H1 (cell line): ENCODE results near the gene ATAD3B. TPM values are rescaled to one million over a fixed set of nuclear protein-coding genes. Genes with fewer than 3 reads are reported as not detected.
A peak's percentile ranks its signal among the peaks of the same experiment; 100 is the strongest.

Experiments
- CTCF ChIA-PET: fragments of 300-600 bp; sonication (Branson Sonifier 250); formaldehyde crosslinking; loops from one replicate; lab custom pipeline; 2021; ENCODE audit not compliant: partially characterized antibody; lab: Charles Lee
- POLR2A ChIA-PET: fragments of 300-600 bp; sonication (Branson Sonifier 250); formaldehyde crosslinking; loops from one replicate; lab custom pipeline; 2021; ENCODE audit warnings: inconsistent platforms; ENCODE audit not compliant: partially characterized antibody; lab: Charles Lee
- DNase-seq, 2 experiments: peaks; one replicate each; pipeline versions ENCODE4 v3.0.0 to v3.0.0-alpha.2; 2010 to 2022; ENCODE audit warnings: low spot score in 2 of 2, low read depth in 1 of 2, mixed read lengths in 1 of 2
- FAIRE-seq: peaks from 2 replicates; lab custom pipeline; 2011; peaks lifted over from hg19 to GRCh38; lab: Jason Lieb, UNC
- H2AFZ ChIP-seq: 2 replicates; pipeline ENCODE4 v1.8.1; 2012; ENCODE audit warnings: low read length, inconsistent platforms
- H2AK5ac ChIP-seq: 2 replicates; pipeline ENCODE4 v1.6.1; 2013; ENCODE audit warnings: low read depth, low read length
- H2BK120ac ChIP-seq: replicated peaks from 2 replicates; pipeline ENCODE3; 2013; ENCODE audit warnings: low read depth, low read length, inconsistent platforms
- H2BK12ac ChIP-seq: 2 replicates; pipeline ENCODE4 v1.6.1; 2013; ENCODE audit warnings: low read depth, low read length
- H2BK15ac ChIP-seq: 2 replicates; pipeline ENCODE4 v1.6.1; 2013; ENCODE audit warnings: low read length
- H2BK20ac ChIP-seq: 2 replicates; pipeline ENCODE4 v1.6.1; 2013; ENCODE audit warnings: low read length
- H2BK5ac ChIP-seq: 2 replicates; pipeline ENCODE4 v1.6.1; 2013; ENCODE audit warnings: low read depth, low read length
- H3K14ac ChIP-seq: 2 replicates; pipeline ENCODE4 v1.6.1; 2013; ENCODE audit warnings: inconsistent platforms; ENCODE audit not compliant: insufficient read length
- H3K18ac ChIP-seq: 2 replicates; pipeline ENCODE4 v1.6.1; 2013; ENCODE audit warnings: low read length; ENCODE audit errors: extremely low read depth
- H3K23ac ChIP-seq: 2 replicates; pipeline ENCODE4 v1.6.1; 2013; ENCODE audit warnings: inconsistent platforms; ENCODE audit not compliant: insufficient read length
- H3K23me2 ChIP-seq: 2 replicates; pipeline ENCODE4 v1.6.1; 2013; ENCODE audit warnings: low read depth, low read length
- H3K27ac ChIP-seq: 2 replicates; pipeline ENCODE4 v1.6.1; 2011; ENCODE audit warnings: low read depth, low read length, inconsistent platforms
- H3K27me3 ChIP-seq, 4 experiments: replicated peaks in 1 of 4; 1 replicate in 1 of 4; 2 replicates in 3 of 4; pipeline versions ENCODE4 v1.6.1 to v1.8.1; 2011 to 2013; ENCODE audit warnings: low read length in 3 of 4, mild to moderate bottlenecking in 3 of 4, inconsistent platforms in 2 of 4, mixed read lengths in 2 of 4, moderate library complexity in 1 of 4; ENCODE audit not compliant: control insufficient read depth in 3 of 4, insufficient read depth in 3 of 4; ENCODE audit errors: extremely low read depth in 1 of 4
- H3K36me3 ChIP-seq, 4 experiments: 2 replicates each; pipeline versions ENCODE4 v1.6.1 to v1.8.1; 2011 to 2013; ENCODE audit warnings: mild to moderate bottlenecking in 4 of 4, low read length in 3 of 4, moderate library complexity in 2 of 4, control low read depth in 1 of 4, inconsistent platforms in 1 of 4; ENCODE audit not compliant: insufficient read depth in 4 of 4, control insufficient read depth in 2 of 4
- H3K4ac ChIP-seq: replicated peaks from 2 replicates; pipeline ENCODE3; 2013; ENCODE audit warnings: low read length, low read depth, mixed read lengths, inconsistent platforms; ENCODE audit not compliant: insufficient read length
- H3K4me1 ChIP-seq, 4 experiments: replicated peaks in 1 of 4; 1 replicate in 1 of 4; 2 replicates in 3 of 4; pipeline versions ENCODE4 v1.6.1 to v1.8.1; 2011 to 2013; ENCODE audit warnings: low read length in 3 of 4, inconsistent platforms in 2 of 4, mixed read lengths in 1 of 4; ENCODE audit not compliant: insufficient read depth in 4 of 4, control insufficient read depth in 3 of 4
- H3K4me2 ChIP-seq, 2 experiments: 2 replicates each; pipeline versions ENCODE4 v1.6.1 to v1.8.1; 2011 to 2013; ENCODE audit warnings: low read depth in 2 of 2, low read length in 2 of 2, control low read depth in 1 of 2, inconsistent platforms in 1 of 2, mild to moderate bottlenecking in 1 of 2; ENCODE audit not compliant: insufficient read depth in 1 of 2
- H3K4me3 ChIP-seq, 4 experiments: fragments of 200-600, 300-600 bp in 1 of 4; sonication (generic), shearing (Covaris generic), sonication (Bioruptor Twin) in 1 of 4; 2 replicates each; pipeline versions ENCODE4 v1.5.1 to v1.8.1; 2011 to 2016; ENCODE audit warnings: low read length in 4 of 4, low read depth in 3 of 4, control low read depth in 2 of 4, inconsistent platforms in 2 of 4, mild to moderate bottlenecking in 2 of 4, mixed read lengths in 1 of 4, moderate library complexity in 1 of 4; ENCODE audit not compliant: insufficient read depth in 2 of 4; ENCODE audit errors: extremely low read depth in 1 of 4
- H3K56ac ChIP-seq: replicated peaks from 2 replicates; pipeline ENCODE3; 2013; ENCODE audit warnings: low read depth, mild to moderate bottlenecking, mixed read lengths, low read length, inconsistent platforms; ENCODE audit not compliant: insufficient read length
- H3K79me1 ChIP-seq: 2 replicates; pipeline ENCODE4 v1.6.1; 2013; ENCODE audit warnings: low read depth, low read length, control low read depth
- H3K79me2 ChIP-seq, 2 experiments: 2 replicates each; pipeline versions ENCODE4 v1.6.1 to v1.8.1; 2012 to 2013; ENCODE audit warnings: low read length in 2 of 2, mild to moderate bottlenecking in 2 of 2, inconsistent platforms in 1 of 2; ENCODE audit not compliant: insufficient read depth in 2 of 2, control insufficient read depth in 1 of 2
- H3K9ac ChIP-seq, 4 experiments: replicated peaks in 1 of 4; 1 replicate in 1 of 4; 2 replicates in 3 of 4; pipeline versions ENCODE4 v1.6.1 to v1.8.1; 2011 to 2013; ENCODE audit warnings: low read depth in 3 of 4, low read length in 3 of 4, control low read depth in 2 of 4, mild to moderate bottlenecking in 2 of 4, moderate library complexity in 2 of 4, inconsistent platforms in 1 of 4; ENCODE audit errors: extremely low read depth in 1 of 4
- H3K9me3 ChIP-seq, 2 experiments: 2 replicates each; pipeline versions ENCODE4 v1.6.1 to v1.8.1; 2012 to 2013; ENCODE audit warnings: mild to moderate bottlenecking in 2 of 2, moderate library complexity in 2 of 2, control low read depth in 1 of 2, inconsistent platforms in 1 of 2, low read depth in 1 of 2, low read length in 1 of 2, mixed read lengths in 1 of 2; ENCODE audit not compliant: insufficient read depth in 2 of 2
- H4K20me1 ChIP-seq, 2 experiments: replicated peaks in 1 of 2; 2 replicates each; pipeline versions ENCODE3 to v1.8.1; 2011 to 2013; ENCODE audit warnings: inconsistent platforms in 2 of 2, low read length in 2 of 2, mild to moderate bottlenecking in 1 of 2; ENCODE audit not compliant: insufficient read depth in 2 of 2, control insufficient read depth in 1 of 2
- H4K5ac ChIP-seq: 2 replicates; pipeline ENCODE4 v1.6.1; 2013; ENCODE audit warnings: low read length, low read depth, mixed read lengths, inconsistent platforms; ENCODE audit not compliant: insufficient read length
- H4K8ac ChIP-seq: 2 replicates; pipeline ENCODE4 v1.8.0; 2013; ENCODE audit warnings: mild to moderate bottlenecking, moderate library complexity, low read length, inconsistent platforms; ENCODE audit not compliant: insufficient read depth; ENCODE audit errors: extremely low read depth
- H4K91ac ChIP-seq: replicated peaks from 2 replicates; pipeline ENCODE3; 2013; ENCODE audit warnings: low read length, mixed read lengths, inconsistent platforms; ENCODE audit not compliant: insufficient read length
- CREB1 ChIP-seq: IDR thresholded peaks from 2 replicates; pipeline ENCODE4 v1.6.1; 2012; ENCODE audit warnings: inconsistent platforms
- EGR1 ChIP-seq: IDR thresholded peaks from 2 replicates; pipeline ENCODE4 v1.6.1; 2011; ENCODE audit warnings: low read depth, low read length, borderline replicate concordance
- HDAC2 ChIP-seq, 2 experiments: fragments of 300-600 bp in 1 of 2; sonication (generic) in 1 of 2; IDR thresholded peaks; 2 replicates each; pipeline ENCODE4 v1.6.1; 2011 to 2012; ENCODE audit warnings: low read depth in 2 of 2, low read length in 2 of 2, mild to moderate bottlenecking in 2 of 2, moderate library complexity in 2 of 2, borderline replicate concordance in 1 of 2, inconsistent platforms in 1 of 2
- WGBS, 2 experiments: shearing (Covaris generic) in 1 of 2; methylation state at CpG; one replicate each; pipeline versions ENCODE4 v1.1.6 to v1.1.7; 2013 to 2015; ENCODE audit warnings: low lambda C conversion rate in 2 of 2, mixed read lengths in 2 of 2, inconsistent platforms in 1 of 2, low coverage in 1 of 2, missing lambda C conversion rate in 1 of 2; ENCODE audit not compliant: insufficient replicate concordance in 2 of 2, insufficient coverage in 1 of 2, insufficient read length in 1 of 2; ENCODE audit errors: extremely low coverage in 1 of 2, missing lambda C conversion rate in 1 of 2; 5-methylcytosine and 5-hydroxymethylcytosine counted together
- polyA plus RNA-seq, 7 experiments: library from polyadenylated mRNA; depleted of rRNA in 3 of 7; stranded (reverse) in 5 of 7; unstranded in 2 of 7; fragments of >200 nt in 5 of 7; fragments of 200-250 nt in 2 of 7; gene quantifications; 1 replicate in 5 of 7; 2 replicates in 1 of 7; 4 replicates in 1 of 7; pipeline versions ENCODE4 v1.2.1 to v1.2.3, GENCODE V29; 2011 to 2013; ENCODE audit warnings: missing spikeins in 2 of 7, mixed read lengths in 2 of 7
- total RNA-seq: library from RNA; stranded (reverse); fragmentation: NEBNext Ultra II Directional; extraction: Animal tissue kit (Norgen Biotek cat#: 25700); gene quantifications from 2 replicates; pipeline ENCODE4 v1.2.1, GENCODE V29; 2021

The ATAD3B gene
- total and polyA plus RNA-seq, 2 of the 8 experiments (the other 6 are each of a cell fraction or from before 2014, with no cell fraction given), result 31.3 to 63.0 TPM

DNA sequence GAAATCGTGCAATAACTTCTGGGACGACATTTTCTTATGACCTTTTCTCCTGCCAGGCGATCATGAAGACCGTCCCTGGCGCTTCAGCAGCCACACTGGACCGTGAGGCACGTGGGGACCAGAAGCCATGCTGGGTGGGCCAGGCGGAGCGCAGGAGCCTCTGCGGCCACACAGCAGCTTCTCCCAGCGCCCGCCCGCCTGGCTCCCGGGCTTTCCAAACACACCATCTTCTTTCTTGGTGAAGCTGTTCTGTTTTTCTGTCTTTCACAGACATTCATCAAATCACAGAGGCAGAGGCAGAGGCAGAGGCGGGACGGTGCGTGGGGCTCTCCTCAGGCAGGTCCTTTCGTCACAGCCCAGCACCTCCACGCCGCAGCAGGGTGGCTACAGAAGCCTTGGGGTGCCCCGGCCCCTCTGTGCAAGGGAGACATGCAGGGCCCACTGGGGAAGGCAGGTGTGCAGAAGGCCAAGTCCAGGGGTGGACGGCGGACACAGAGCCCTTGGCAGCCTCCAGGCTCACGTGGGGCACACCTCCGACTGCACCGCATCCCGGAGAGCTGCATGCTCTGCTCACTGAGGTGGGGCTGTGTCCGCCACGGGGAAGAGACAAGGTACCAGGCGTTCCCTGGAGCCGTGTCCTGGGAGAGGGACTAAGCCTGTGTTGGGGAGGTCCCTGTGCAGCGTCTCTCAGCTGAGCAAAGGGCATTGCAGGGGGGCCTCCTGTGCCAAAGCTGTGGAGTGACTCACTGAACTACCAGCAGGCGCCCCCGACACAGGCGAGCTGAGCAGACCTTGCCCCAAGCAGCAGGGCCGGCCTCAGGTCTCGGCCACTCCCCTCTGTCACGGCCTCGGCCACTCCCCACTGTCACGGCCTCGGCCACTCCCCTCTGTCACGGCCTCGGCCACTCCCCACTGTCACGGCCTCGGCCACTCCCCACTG, 71.5 kb downstream of the ATAD3B start:
- no peak overlapping the region for H3K9ac ChIP-seq
- H2AFZ ChIP-seq, result no peak overlapping the region
- no peak overlapping the region for H3K4me2 ChIP-seq
- TF ChIP-seq CREB1 (no peak), HDAC2 (IDR thresholded peaks at IDR 0.05; ENCODE audit: borderline replicate concordance in 1 of 2, low read depth in 2 of 2, low read length in 2 of 2) (no peak), EGR1 (peak; percentile 62; the same call in 1 of the 2 replicates)
- H3K18ac ChIP-seq, result no peak overlapping the region
- no peak overlapping the region for H4K5ac ChIP-seq
- peaks cover 0 to 2% of the 10 kb centered on the region in 2 experiments; a peak in 1 of 4 replicates for H3K79me2 ChIP-seq
- ChIA-PET POLR2A (interaction anchor here (0.7 to 23.0 kb wide), 3 partner anchors 8 to 144 kb away, joined by 3 to 367 read pairs (median 5); partner anchors contain the start of gene CCNL2), CTCF (interaction anchor here (1.2 to 2.1 kb wide), 2 partner anchors 8 to 254 kb away, joined by 3 to 8 read pairs; no protein-coding TSS in a partner anchor)
- H3K4me3 ChIP-seq, result no peak overlapping the region
- no peak overlapping the region for H3K23ac ChIP-seq
- no peaks in the 10 kb centered on the region for H3K27me3 ChIP-seq
- H3K9me3 ChIP-seq, result no peaks in the 10 kb centered on the region
- peaks cover 0 to 5% (median 2%) of the 10 kb centered on the region in 4 experiments; a peak in 3 of 7 replicates for H3K4me1 ChIP-seq
- H3K4ac ChIP-seq, result no peak overlapping the region
- no peak overlapping the region for H3K27ac ChIP-seq
- H4K20me1 ChIP-seq, result peaks cover 9 to 21% of the 10 kb centered on the region in 2 experiments
- H3K23me2 ChIP-seq, result peaks cover 10% of the 10 kb centered on the region; the same call in 1 of the 2 replicates
- H2AK5ac ChIP-seq, result no peak overlapping the region
- 92% methylated on average over 43 of the region's 45 CpGs; no CpG with 5 or more reads in 1 of the 2 experiments for WGBS, 2 experiments
- H3K36me3 ChIP-seq, result peaks cover 2 to 18% (median 11%) of the 10 kb centered on the region in 4 experiments; a peak in 5 of 8 replicates
- H2BK120ac ChIP-seq, result no peak overlapping the region
- no peak for FAIRE-seq
- no peak overlapping the region for H4K91ac ChIP-seq
- H2BK5ac ChIP-seq, result no peak overlapping the region
- no peak overlapping the region for H2BK12ac ChIP-seq
- no peak overlapping the region for H2BK20ac ChIP-seq
- no peak overlapping the region for H3K14ac ChIP-seq
- peaks cover 7% of the 10 kb centered on the region for H3K79me1 ChIP-seq
- no peak for DNase-seq
- H4K8ac ChIP-seq, result no peak overlapping the region
- no peak overlapping the region for H2BK15ac ChIP-seq
- H3K56ac ChIP-seq, result no peak overlapping the region
